NOMO-1 (cell line): ENCODE data around the gene FFAR3.
"Not testable (repeated sequence)": the region's sequence is repeated elsewhere in the genome, so short reads cannot be mapped to it uniquely, and the experiment has no call there.

ENCODE experiments used
- DNase-seq, 2 experiments: peaks; one replicate each; lab custom pipeline; 2025; ENCODE audit not compliant: unreplicated experiment in 2 of 2; lab: John Stamatoyannopoulos, UW

FFAR3 gene

GRCh38 chr19:35349614-35350521 lies 8.4 kb upstream of the FFAR3 start:
- DNase-seq: no peak

- no peak for DNase-seq
These were observed 7.7 kb upstream of the FFAR3 start for GRCh38 chr19:35350591-35350990.

GRCh38 chr19:35351411-35352176 lies 6.7 kb upstream of the FFAR3 start:
- DNase-seq: no peak

DNA sequence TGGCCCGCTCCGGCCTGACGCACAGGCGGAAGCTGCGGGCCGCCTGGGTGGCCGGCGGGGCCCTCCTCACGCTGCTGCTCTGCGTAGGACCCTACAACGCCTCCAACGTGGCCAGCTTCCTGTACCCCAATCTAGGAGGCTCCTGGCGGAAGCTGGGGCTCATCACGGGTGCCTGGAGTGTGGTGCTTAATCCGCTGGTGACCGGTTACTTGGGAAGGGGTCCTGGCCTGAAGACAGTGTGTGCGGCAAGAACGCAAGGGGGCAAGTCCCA lies 6.1 kb upstream of the FFAR3 start:
- no peak for DNase-seq

GRCh38 chr19:35352448-35353304 lies 5.6 kb upstream of the FFAR3 start:
- peak; percentile 64 to 77 for DNase-seq

- no peak for DNase-seq
These were observed 4.6 kb upstream of the FFAR3 start for GRCh38 chr19:35353635-35354034.

DNA sequence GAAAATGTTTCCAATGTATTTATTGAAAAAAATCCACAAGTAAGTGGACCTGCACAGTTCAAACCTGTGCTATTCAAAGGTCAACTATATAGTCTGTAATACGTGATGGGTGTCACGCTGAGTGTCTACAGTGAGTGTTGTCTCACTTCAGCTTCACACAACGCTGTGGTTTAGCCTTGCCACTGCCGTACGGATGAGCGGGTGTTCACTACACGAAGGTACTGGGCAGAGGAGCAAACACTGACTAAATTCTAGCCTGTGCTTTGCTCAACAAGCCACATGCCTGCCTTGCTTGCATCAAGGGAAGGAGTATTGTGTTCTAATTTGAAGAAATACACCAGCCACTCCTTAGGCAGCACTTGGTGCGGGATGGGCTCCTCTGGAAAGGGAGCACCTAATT lies 3.4 kb upstream of the FFAR3 start:
- no peak for DNase-seq

DNA sequence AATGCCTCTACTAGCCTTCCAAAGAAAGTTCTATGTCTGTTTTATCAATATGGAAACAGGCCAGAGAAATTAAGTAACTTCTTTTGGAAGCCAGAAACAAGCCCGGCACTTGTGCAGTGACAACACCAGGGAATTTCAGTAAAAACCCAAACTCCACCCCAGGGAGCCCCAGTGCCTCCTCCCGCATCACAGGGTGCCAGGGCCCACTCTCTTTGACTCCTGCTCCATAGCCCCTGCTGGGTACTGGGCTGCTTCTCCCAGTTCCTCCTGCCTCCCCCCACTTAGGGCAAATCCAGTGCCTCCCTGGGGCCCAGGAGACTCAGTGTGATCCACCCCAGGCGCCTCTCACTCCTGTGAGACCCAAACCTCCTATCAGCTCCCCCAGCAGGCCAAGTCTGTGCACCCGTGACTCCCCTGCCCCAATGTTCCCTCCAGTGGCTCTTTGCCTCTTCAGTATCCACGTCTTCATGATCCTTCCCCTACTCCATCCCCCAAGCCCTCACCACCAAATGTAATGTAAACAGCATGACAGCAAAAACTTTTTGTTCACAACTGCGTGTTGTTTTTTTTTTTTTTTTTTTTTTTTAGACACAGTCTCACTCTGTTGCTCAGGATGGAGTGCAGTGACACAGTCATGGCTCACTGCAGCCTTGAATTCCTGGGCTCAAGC lies 2.3 kb upstream of the FFAR3 start:
- no peak for DNase-seq

- not testable (repeated sequence) for DNase-seq
These were observed 574 bp downstream of the FFAR3 start for GRCh38 chr19:35358834-35359233.

GRCh38 chr19:35359395-35359794 lies 1.1 kb downstream of the FFAR3 start:
- DNase-seq: not testable (repeated sequence)

DNA sequence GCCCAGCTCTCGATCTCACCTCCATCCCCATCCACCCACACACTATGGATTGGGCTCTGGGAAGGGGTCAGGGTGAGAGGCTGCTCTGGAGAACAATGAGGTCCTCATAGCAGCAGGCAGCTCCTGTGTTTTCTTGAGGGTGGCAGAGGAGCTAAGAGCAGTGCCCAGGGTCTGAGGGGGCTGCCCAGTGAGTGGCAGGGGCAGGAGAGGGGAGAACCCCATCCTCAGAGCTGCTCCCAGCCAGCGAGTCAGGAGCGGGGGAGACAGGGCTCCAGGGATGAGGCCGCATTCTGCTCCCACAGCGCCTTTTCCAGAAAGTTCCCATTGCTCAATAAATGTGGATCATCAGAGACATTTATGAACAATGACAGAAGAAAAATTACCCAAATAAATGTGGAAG lies 1.8 kb downstream of the FFAR3 start:
- not testable (repeated sequence) for DNase-seq

GRCh38 chr19:35360880-35361420 lies 2.7 kb downstream of the FFAR3 start:
- DNase-seq: no peak

- DNase-seq: no peak
These were observed 4.2 kb downstream of the FFAR3 start for GRCh38 chr19:35362261-35363000.

DNA sequence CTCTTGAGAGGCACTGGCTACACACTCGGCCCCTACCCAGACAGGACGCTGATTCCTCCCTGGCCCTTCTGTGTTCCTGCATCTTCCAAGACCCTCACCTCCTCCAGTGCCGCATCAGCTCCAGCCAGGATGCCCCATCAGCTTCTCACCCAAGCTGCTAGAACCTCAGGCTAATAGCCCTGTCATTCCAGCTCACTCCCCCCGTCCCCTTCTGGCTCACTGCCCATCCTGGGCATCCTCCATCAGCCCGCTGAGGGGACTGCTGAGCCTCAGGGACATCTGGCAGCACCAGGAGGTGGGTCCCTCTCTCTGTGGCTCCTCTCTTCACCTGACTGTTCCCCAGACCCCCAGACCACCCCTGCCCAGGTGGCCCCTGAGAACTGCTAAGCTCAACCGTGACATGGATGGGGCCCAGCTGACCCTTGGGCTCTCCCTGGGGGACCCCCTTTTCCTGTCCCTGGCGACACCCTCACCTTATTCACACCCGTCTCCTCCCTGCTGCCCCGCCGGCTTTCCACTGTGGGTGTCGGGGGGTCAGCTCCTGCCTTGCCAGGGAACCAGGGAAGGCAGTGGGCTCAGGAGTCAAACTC lies 4.8 kb downstream of the FFAR3 start:
- DNase-seq: no peak

DNA sequence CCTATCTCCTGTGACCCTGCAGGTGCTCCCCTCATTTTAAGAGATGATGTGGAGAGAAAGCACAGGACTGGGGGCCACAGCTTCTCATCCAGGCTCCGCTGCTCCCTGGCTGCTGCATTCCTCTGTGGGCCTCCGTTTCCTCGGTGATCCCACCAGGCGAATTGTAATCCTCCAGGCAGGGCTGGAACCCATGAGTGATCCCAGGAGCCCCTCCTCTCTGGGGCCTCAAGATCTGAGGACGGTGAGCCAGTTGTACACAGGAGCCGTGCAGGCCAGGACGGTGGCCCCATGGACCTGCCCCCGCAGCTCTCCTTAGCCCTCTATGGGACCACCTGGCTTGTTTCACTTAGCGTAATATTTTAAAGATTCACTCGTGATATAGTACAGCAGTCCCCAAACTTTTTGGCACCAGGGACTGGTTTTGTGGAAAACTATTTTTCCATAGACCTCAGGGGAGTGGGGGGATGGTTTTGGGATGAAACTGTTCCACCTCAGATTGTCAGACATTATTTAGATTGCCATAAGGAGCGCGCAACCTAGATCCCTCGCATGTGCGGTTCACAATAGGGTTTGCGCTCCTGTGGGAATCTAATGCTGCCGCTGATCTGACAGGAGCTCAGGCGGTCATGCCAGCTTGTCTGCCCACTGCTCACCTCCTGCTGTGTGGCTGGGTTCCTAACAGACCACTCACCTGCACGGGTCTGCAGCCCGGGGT lies 5.6 kb downstream of the FFAR3 start:
- no peak for DNase-seq

DNA sequence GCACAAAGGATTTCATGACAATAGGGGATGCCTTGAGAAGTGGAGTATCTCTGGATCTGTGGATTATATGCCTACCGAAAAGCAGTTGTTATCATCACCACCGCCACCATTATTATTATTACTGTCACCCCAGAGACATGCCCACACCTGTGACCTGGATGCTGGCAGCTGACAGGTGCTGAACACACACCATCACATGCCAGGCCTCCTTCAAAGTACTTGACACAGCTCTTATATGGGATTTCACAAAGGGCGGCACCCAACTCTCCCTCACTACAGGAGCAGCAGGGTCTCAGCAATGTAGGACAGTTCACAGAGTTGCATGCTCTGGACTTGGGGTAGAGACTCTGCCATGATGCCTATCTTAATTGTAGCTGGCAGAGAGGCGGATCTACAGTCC lies 7.0 kb downstream of the FFAR3 start:
- no peak for DNase-seq

GRCh38 chr19:35368378-35368777 lies 10.1 kb downstream of the FFAR3 start:
- no peak for DNase-seq

DNA sequence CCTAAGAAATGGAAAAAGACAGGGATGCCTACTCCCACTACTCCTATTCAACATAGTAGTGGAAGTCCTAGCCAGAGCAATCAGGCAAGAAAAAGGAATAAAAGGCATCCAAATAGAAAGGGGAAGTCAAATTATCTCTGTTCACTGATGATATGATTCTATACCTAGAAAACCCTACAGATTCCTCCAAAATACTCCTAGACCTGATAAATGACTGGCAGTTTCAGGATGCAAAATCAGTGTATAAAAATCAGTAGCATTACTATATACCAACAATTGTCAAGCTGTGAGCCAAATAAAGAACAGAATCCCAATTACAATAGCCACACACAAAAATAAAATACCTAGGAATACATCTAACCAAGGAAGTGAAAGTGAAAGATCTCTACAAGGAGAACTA lies 11.3 kb downstream of the FFAR3 start:
- DNase-seq: no peak

GRCh38 chr19:35370722-35371121 lies 12.5 kb downstream of the FFAR3 start, which contains the start of gene GPR42:
Gene GPR42 (plus strand): TSS chr19:35371068. CDS start chr19:35371360, 292 bp downstream.
- no peak for DNase-seq
